Measurements from ENCODE around the gene ZNF217. TPM values are rescaled to one million over a fixed set of nuclear protein-coding genes. Genes with fewer than 3 reads are reported as not detected.
A peak's percentile ranks its signal among the peaks of the same experiment; 100 is the strongest.

Gene ZNF217
- total RNA-seq, 1 experiment from 2014 or later, result 45.6 TPM

DNA sequence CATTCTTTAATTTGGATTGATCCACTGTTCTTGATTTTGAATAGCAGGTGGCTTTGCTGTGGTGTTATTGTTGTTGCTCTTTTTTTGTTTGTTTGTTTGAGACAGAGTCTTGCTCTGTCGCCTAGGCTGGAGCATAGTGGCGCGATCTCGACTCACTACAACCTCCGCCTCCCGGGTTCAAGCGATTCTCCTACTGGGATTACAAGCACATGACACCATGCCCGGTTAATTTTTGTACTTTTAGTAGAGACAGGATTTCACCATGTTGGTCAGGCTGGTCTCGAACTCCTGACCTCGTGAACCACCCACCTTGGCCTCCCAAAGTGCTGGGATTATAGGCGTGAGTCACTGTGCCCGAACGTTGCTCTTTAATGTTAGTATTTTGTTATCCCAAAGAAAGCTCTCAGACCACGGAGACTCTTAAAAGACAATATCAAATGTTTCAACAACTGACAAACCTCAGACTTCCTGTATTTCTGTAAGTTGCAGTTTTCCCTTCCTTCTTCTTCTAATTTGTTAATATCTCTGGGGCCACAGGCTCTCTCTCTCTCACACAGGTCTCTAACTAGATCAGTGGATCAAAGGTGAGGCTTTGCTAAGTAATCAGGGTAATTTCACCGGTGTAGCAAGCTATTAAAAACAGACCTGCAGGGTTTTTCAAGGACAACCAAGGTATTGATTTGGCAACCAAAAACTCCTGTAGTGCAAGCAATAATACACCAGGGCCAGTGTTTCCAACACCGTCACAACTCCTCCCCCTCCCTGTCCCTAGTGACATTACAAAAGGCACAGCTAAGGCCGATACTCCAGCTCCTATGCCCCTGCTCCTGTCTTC, 48.8 kb upstream of the ZNF217 start:
- peak overlapping the region; percentile 51 for H3K4me3 ChIP-seq (ENCODE audit: low read length)
- H3K4me1 ChIP-seq (ENCODE audit: insufficient read depth, low read length), result peaks cover 32% of the 10 kb centered on the region
- ChIA-PET CTCF (interaction anchor here (0.6 to 1.2 kb wide), 5 partner anchors 10 to 298 kb away, joined by 3 to 5 read pairs (median 3); no protein-coding TSS in a partner anchor), POLR2A (ENCODE audit: unreplicated experiment) (interaction anchor here (0.5 to 0.7 kb wide), 7 partner anchors 19 to 114 kb away, joined by 3 to 7 read pairs (median 3); partner anchors contain the start of gene ZNF217)
- H3K36me3 ChIP-seq (ENCODE audit: low read depth, low read length), result no peaks in the 10 kb centered on the region
- H4K20me1 ChIP-seq (ENCODE audit: low read length), result no peaks in the 10 kb centered on the region
- peak overlapping the region; percentile 56 for H2AFZ ChIP-seq (ENCODE audit: low read length)
- H3K27me3 ChIP-seq (ENCODE audit: low read length), result no peaks in the 10 kb centered on the region
- H3K9me3 ChIP-seq (ENCODE audit: low read length), result no peaks in the 10 kb centered on the region
- peak overlapping the region; percentile 28 for H3K9ac ChIP-seq (ENCODE audit: low read length)
- peak overlapping the region; percentile 72 for H3K4me2 ChIP-seq (ENCODE audit: low read length)
- TF ChIP-seq EZH2 (IDR thresholded peaks at IDR 0.05; ENCODE audit: low read length, unreplicated experiment) (no peak), EZH2phosphoT487 (IDR thresholded peaks at IDR 0.05; ENCODE audit: borderline replicate concordance, low read length) (no peak)
- TF ChIP-seq, protein P1, sequence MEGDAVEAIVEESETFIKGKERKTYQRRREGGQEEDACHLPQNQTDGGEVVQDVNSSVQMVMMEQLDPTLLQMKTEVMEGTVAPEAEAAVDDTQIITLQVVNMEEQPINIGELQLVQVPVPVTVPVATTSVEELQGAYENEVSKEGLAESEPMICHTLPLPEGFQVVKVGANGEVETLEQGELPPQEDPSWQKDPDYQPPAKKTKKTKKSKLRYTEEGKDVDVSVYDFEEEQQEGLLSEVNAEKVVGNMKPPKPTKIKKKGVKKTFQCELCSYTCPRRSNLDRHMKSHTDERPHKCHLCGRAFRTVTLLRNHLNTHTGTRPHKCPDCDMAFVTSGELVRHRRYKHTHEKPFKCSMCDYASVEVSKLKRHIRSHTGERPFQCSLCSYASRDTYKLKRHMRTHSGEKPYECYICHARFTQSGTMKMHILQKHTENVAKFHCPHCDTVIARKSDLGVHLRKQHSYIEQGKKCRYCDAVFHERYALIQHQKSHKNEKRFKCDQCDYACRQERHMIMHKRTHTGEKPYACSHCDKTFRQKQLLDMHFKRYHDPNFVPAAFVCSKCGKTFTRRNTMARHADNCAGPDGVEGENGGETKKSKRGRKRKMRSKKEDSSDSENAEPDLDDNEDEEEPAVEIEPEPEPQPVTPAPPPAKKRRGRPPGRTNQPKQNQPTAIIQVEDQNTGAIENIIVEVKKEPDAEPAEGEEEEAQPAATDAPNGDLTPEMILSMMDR (conservative IDR thresholded peaks at IDR 0.05; ENCODE audit: low read depth, low read length), result no peak
- H3K9me2 ChIP-seq (replicated peaks; ENCODE audit: low read length), result no peaks in the 10 kb centered on the region
- peak; percentile 87 for ATAC-seq
- no peaks in the 10 kb centered on the region for H3K79me2 ChIP-seq (ENCODE audit: low read length)
- peak overlapping the region; percentile 80 for H3K27ac ChIP-seq (ENCODE audit: low read length)
- peaks cover 12% of the 10 kb centered on the region for H3F3A ChIP-seq (ENCODE audit: low read length, unreplicated experiment)
- BruUV-seq (replicated peaks), result TSS peak; percentile 55
- peak; percentile 82 for DNase-seq
- intact Hi-C loops (cut with micrococcal nuclease), result loop anchor here (1.0 to 5.0 kb wide), 6 partner anchors 20 to 298 kb away; no protein-coding TSS in a partner anchor

DNA sequence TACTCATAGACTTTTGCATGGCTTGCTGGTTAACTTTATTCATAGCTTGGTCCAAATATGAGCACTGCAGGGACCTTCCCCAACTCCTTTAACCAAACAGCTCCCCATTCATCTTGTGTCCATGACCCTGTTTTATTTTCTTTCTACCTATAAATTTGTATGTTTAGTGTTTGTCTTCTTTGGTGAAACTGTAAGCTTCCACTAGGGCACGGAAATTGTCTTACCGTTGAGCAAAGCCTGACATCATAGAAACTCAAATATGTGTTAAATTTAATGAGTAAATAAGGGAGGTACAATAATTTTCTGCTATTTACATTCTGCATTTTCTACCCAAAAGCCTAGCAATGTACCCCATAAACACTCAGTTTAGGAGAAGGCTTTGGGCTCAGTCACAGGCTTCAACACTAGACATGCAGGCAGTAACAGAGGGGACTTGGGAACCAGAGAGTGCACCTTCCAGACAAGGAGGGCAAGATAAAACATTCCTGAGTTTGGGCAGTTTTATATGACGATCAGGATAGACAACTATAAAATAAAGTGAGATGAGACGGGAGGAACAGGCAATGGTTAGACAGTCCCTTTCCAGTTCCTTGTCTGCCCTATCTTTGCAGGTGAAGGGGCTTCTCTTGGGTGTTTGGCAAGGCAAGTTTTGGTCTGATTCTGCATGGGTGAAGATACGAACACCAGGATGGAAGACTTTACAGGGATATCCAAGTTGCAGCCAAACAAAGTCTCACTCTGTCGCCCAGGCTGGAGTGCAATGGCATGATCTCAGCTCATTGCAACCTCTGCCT, 46.2 kb upstream of the ZNF217 start:
- peaks cover 12% of the 10 kb centered on the region for H3F3A ChIP-seq (ENCODE audit: low read length, unreplicated experiment)
- ChIA-PET CTCF (no interaction called here), POLR2A (ENCODE audit: unreplicated experiment) (interaction anchor here (0.5 to 0.8 kb wide), 2 partner anchors 97 to 99 kb away, joined by 3 to 4 read pairs; no protein-coding TSS in a partner anchor)
- TSS peak; percentile 34 for BruUV-seq (replicated peaks)
- peak; percentile 29 for DNase-seq
- no peak overlapping the region for H3K9ac ChIP-seq (ENCODE audit: low read length)
- H3K9me2 ChIP-seq (replicated peaks; ENCODE audit: low read length), result no peaks in the 10 kb centered on the region
- peak overlapping the region; percentile 27 for H3K27ac ChIP-seq (ENCODE audit: low read length)
- H2AFZ ChIP-seq (ENCODE audit: low read length), result 0 out of 2 replicates have a peak overlapping the region, but pooled peaks have one; percentile 9
- no peaks in the 10 kb centered on the region for H3K9me3 ChIP-seq (ENCODE audit: low read length)
- H3K36me3 ChIP-seq (ENCODE audit: low read depth, low read length), result no peaks in the 10 kb centered on the region
- H4K20me1 ChIP-seq (ENCODE audit: low read length), result no peaks in the 10 kb centered on the region
- peak; percentile 5; the same call in 1 of the 2 replicates for ATAC-seq
- intact Hi-C loops (cut with micrococcal nuclease), result loop anchor here (5.0 kb wide), 1 partner anchor 97 kb away; no protein-coding TSS in a partner anchor
- no peak overlapping the region for H3K4me2 ChIP-seq (ENCODE audit: low read length)
- peaks cover 32% of the 10 kb centered on the region for H3K4me1 ChIP-seq (ENCODE audit: insufficient read depth, low read length)
- H3K79me2 ChIP-seq (ENCODE audit: low read length), result no peaks in the 10 kb centered on the region
- TF ChIP-seq EZH2phosphoT487 (IDR thresholded peaks at IDR 0.05; ENCODE audit: borderline replicate concordance, low read length), result no peak
- TF ChIP-seq, protein P1 (conservative IDR thresholded peaks at IDR 0.05; ENCODE audit: low read depth, low read length), result no peak
- no peak for TF ChIP-seq EZH2 (IDR thresholded peaks at IDR 0.05; ENCODE audit: low read length, unreplicated experiment)
- H3K27me3 ChIP-seq (ENCODE audit: low read length), result no peaks in the 10 kb centered on the region
- no peak overlapping the region for H3K4me3 ChIP-seq (ENCODE audit: low read length)

Data from PC-3 (cell line).